AG08395 (cell line): ENCODE measurements around the gene TM7SF2.
"Not testable (repeated sequence)": the region's sequence is repeated elsewhere in the genome, so short reads cannot be mapped to it uniquely, and the experiment has no call there.

Experiments
- DNase-seq: peaks from one replicate; pipeline ENCODE4 v3.0.0; 2012; ENCODE audit warnings: mixed read lengths, low spot score

TM7SF2 gene

GRCh38 chr11:65130631-65131416 is 19.2 kb downstream of the TM7SF2 start:
- no peak for DNase-seq

- no peak for DNase-seq
These were observed 19.7 kb downstream of the TM7SF2 start for GRCh38 chr11:65131417-65131776.

GRCh38 chr11:65131895-65132237 is 20.2 kb downstream of the TM7SF2 start:
- DNase-seq: no peak

GRCh38 chr11:65132238-65132987 is 20.7 kb downstream of the TM7SF2 start:
- no peak for DNase-seq

- no peak for DNase-seq
These were observed 21.5 kb downstream of the TM7SF2 start for GRCh38 chr11:65132988-65133700.

- no peak for DNase-seq
These were observed 22.1 kb downstream of the TM7SF2 start for GRCh38 chr11:65133724-65134123.

- peak; percentile 91 for DNase-seq
These were observed 22.7 kb downstream of the TM7SF2 start, which contains the start of gene SYVN1 for GRCh38 chr11:65134240-65134951. TSS of gene SYVN1 (minus strand) at chr11:65134519. CDS start at chr11:65133601, 918 bp downstream.

- DNase-seq: peak; percentile 97
These were observed 23.4 kb downstream of the TM7SF2 start for GRCh38 chr11:65134952-65135632.

GRCh38 chr11:65135633-65136145 is 24.0 kb downstream of the TM7SF2 start:
- no peak for DNase-seq

GRCh38 chr11:65136515-65137096 is 24.9 kb downstream of the TM7SF2 start:
- no peak for DNase-seq

GRCh38 chr11:65141896-65142494 is 30.3 kb downstream of the TM7SF2 start:
- no peak for DNase-seq

- DNase-seq: no peak
These were observed 35.8 kb downstream of the TM7SF2 start for GRCh38 chr11:65147352-65148075.

GRCh38 chr11:65148657-65149056 is 37.0 kb downstream of the TM7SF2 start:
- no peak for DNase-seq

- DNase-seq: not testable (repeated sequence)
These were observed 38.4 kb downstream of the TM7SF2 start for GRCh38 chr11:65150131-65150508.

GRCh38 chr11:65150509-65151299 is 39.0 kb downstream of the TM7SF2 start:
- peak; percentile 95 for DNase-seq

GRCh38 chr11:65151331-65151899 is 39.7 kb downstream of the TM7SF2 start:
- DNase-seq: no peak

- DNase-seq: no peak
These were observed 40.5 kb downstream of the TM7SF2 start for GRCh38 chr11:65152122-65152521.

GRCh38 chr11:65156256-65156655 is 44.6 kb downstream of the TM7SF2 start:
- DNase-seq: no peak

- DNase-seq: no peak
These were observed 45.3 kb downstream of the TM7SF2 start for GRCh38 chr11:65156926-65157325.
